Keratinocyte (primary cell): ENCODE measurements around the gene PMIS2. TPM values are rescaled to one million over a fixed set of nuclear protein-coding genes. Genes with fewer than 3 reads are reported as not detected.

Experiments used
- DNase-seq: peaks from one replicate; pipeline ENCODE4 v3.0.0-alpha.2; 2011; ENCODE audit warnings: low read depth, missing footprints, low spot score
- FAIRE-seq: peaks from 2 replicates; lab custom pipeline; 2011; peaks lifted over from hg19 to GRCh38; lab: Jason Lieb, UNC
- H2AFZ ChIP-seq: 2 replicates; pipeline ENCODE4 v1.6.0; 2012; ENCODE audit warnings: low read length, control low read depth, inconsistent platforms; ENCODE audit not compliant: control insufficient read depth
- H3K27ac ChIP-seq: 2 replicates; pipeline ENCODE4 v1.5.1; 2011; ENCODE audit warnings: low read length; ENCODE audit not compliant: control insufficient read depth, insufficient read depth
- H3K27me3 ChIP-seq: 3 replicates; pipeline ENCODE4 v1.6.0; 2011; ENCODE audit warnings: low read length; ENCODE audit not compliant: control insufficient read depth, insufficient read depth; ENCODE audit errors: extremely low read depth
- H3K36me3 ChIP-seq, 2 experiments: 2 replicates in 1 of 2; 3 replicates in 1 of 2; pipeline ENCODE4 v1.5.1; 2011; ENCODE audit warnings: low read length in 2 of 2, mild to moderate bottlenecking in 1 of 2; ENCODE audit not compliant: control insufficient read depth in 2 of 2, insufficient read depth in 2 of 2; ENCODE audit errors: extremely low read depth in 1 of 2
- H3K4me1 ChIP-seq: 3 replicates; pipeline ENCODE4 v1.5.1; 2011; ENCODE audit warnings: low read length; ENCODE audit not compliant: control insufficient read depth, insufficient read depth; ENCODE audit errors: extremely low read depth
- H3K4me2 ChIP-seq: 3 replicates; pipeline ENCODE4 v1.6.0; 2011; ENCODE audit warnings: low read depth, low read length; ENCODE audit not compliant: control insufficient read depth, insufficient read depth; ENCODE audit errors: extremely low read depth
- H3K4me3 ChIP-seq, 3 experiments: fragments of 200-600 bp in 1 of 3; sonication (generic) in 1 of 3; 2 replicates in 2 of 3; 3 replicates in 1 of 3; pipeline ENCODE4 v1.5.1; 2011 to 2016; ENCODE audit warnings: low read length in 3 of 3, mild to moderate bottlenecking in 3 of 3, control low read depth in 2 of 3, inconsistent platforms in 1 of 3, low read depth in 1 of 3, mixed read lengths in 1 of 3, mixed run types in 1 of 3, moderate library complexity in 1 of 3; ENCODE audit not compliant: control insufficient read depth in 2 of 3, insufficient read depth in 2 of 3; ENCODE audit errors: extremely low read depth in 1 of 3
- H3K79me2 ChIP-seq: 2 replicates; pipeline ENCODE4 v1.6.0; 2012; ENCODE audit warnings: low read length; ENCODE audit not compliant: control insufficient read depth, insufficient read depth
- H3K9ac ChIP-seq: 3 replicates; pipeline ENCODE4 v1.6.0; 2011; ENCODE audit warnings: low read length; ENCODE audit not compliant: control insufficient read depth, insufficient read depth; ENCODE audit errors: extremely low read depth
- H3K9me1 ChIP-seq: 3 replicates; pipeline ENCODE4 v1.6.0; 2011; ENCODE audit warnings: low read length; ENCODE audit not compliant: control insufficient read depth, insufficient read depth; ENCODE audit errors: extremely low read depth
- H3K9me3 ChIP-seq: 2 replicates; pipeline ENCODE4 v1.5.1; 2012; ENCODE audit warnings: low read depth, low read length; ENCODE audit not compliant: control insufficient read depth
- H4K20me1 ChIP-seq: 3 replicates; pipeline ENCODE4 v1.6.0; 2011; ENCODE audit warnings: low read length; ENCODE audit not compliant: control insufficient read depth, insufficient read depth; ENCODE audit errors: extremely low read depth
- EZH2 ChIP-seq: IDR thresholded peaks from one replicate; pipeline ENCODE4 v1.6.1; 2012; ENCODE audit warnings: inconsistent platforms, mild to moderate bottlenecking, low read length, moderate library complexity
- dilution Hi-C: fragments of 300-500 bp; cut with MboI; formaldehyde crosslinking; loops from one replicate; pipeline ENCODE4 v1.7.0; 2020; ENCODE audit warnings: low sequenced_read_pairs; ENCODE audit not compliant: extremely low pct_ligation_motif_present
- polyA plus RNA-seq, 5 experiments: library from polyadenylated mRNA; depleted of rRNA in 3 of 5; stranded (reverse) in 3 of 5; stranded (forward) in 1 of 5; unstranded in 1 of 5; fragments of >200 nt; gene quantifications; 1 replicate in 1 of 5; 2 replicates in 3 of 5; 3 replicates in 1 of 5; pipeline versions ENCODE4 v1.2.1 to v1.2.3, GENCODE V29; 2011 to 2012; ENCODE audit warnings: missing spikeins in 2 of 5, low read depth in 1 of 5, low replicate concordance in 1 of 5
- TF ChIP-seq, protein P1 (sequence below), 3 experiments: IDR thresholded peaks in 1 of 3; conservative IDR thresholded peaks in 1 of 3; optimal IDR thresholded peaks in 1 of 3; 2 replicates in 2 of 3; 3 replicates in 1 of 3; pipeline versions ENCODE3 to v1.5.1; 2011; ENCODE audit warnings: low read length in 3 of 3, mild to moderate bottlenecking in 3 of 3, moderate library complexity in 2 of 3, control low read depth in 1 of 3, inconsistent platforms in 1 of 3; ENCODE audit not compliant: insufficient read depth in 2 of 3; ENCODE audit errors: extremely low read depth in 1 of 3

PMIS2 gene
- polyA plus RNA-seq, 1 donor (not counting 4 experiments of a cell fraction or from before 2014, with no cell fraction given), result not detected

DNA sequence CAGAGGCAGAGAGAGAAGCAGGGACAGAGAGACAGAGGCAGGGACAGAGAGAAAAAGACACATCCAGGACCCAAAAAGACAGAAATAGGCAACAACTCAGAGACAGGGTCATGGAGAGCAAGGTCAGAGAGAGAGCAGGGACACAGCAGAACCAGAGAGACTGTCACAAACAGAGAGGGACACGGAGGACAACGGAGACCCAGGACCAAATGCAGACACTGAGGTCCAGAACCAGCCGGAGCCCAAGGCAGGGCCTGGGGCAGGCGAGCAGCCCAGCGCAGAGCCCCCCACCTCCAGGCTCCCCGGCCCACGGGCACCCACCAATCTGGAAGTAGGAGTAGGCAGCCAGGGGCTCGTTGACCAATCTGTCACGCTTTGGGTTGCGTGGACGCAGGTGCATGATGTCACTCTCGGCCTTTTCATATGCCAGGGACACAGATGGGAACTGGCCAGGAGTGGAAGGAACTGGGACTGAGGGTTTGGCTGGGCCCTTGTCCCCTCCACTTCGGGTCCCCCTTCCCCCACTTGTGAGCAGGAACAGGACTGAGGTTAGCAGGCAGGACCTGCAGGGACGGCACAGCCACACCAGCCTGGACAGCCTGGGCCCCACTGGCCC, 32.5 kb upstream of the PMIS2 start:
- H3K4me1 ChIP-seq, result no peaks in the 10 kb centered on the region
- dilution Hi-C loops, result no loop called here
- no peak for FAIRE-seq

DNA sequence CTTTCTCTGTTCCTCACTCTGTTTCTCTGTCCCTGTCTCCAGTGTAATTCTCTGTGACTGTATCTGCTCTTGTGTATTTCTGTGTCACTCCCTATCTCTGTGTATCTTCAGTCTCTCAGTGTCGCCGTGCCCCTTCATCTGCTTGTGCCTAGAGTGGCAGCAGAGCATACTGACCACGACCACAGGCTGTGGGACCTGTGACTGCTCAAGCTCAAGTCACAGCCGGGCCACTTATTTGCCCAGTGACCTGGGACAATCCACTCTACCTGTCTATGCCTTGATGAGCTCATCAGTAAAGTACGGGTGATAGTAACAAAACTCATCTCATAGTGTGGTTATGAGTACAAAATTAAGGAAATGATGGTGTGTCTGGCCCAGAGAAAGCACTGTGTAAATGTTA, 31.9 kb upstream of the PMIS2 start:
- H3K4me2 ChIP-seq, result no peak overlapping the region
- H3K27ac ChIP-seq, result no peak overlapping the region
- H3K4me3 ChIP-seq, result no peak overlapping the region
- H3K27me3 ChIP-seq, result peaks cover 9% of the 10 kb centered on the region
- peaks cover 3 to 5% of the 10 kb centered on the region in 2 experiments for H3K36me3 ChIP-seq
- no peaks in the 10 kb centered on the region for H4K20me1 ChIP-seq
- dilution Hi-C loops, result no loop called here
- DNase-seq, result no peak
- no peaks in the 10 kb centered on the region for H3K79me2 ChIP-seq
- no peak overlapping the region for H2AFZ ChIP-seq
- FAIRE-seq, result no peak
- TF ChIP-seq EZH2, result no peak
- TF ChIP-seq, protein P1, sequence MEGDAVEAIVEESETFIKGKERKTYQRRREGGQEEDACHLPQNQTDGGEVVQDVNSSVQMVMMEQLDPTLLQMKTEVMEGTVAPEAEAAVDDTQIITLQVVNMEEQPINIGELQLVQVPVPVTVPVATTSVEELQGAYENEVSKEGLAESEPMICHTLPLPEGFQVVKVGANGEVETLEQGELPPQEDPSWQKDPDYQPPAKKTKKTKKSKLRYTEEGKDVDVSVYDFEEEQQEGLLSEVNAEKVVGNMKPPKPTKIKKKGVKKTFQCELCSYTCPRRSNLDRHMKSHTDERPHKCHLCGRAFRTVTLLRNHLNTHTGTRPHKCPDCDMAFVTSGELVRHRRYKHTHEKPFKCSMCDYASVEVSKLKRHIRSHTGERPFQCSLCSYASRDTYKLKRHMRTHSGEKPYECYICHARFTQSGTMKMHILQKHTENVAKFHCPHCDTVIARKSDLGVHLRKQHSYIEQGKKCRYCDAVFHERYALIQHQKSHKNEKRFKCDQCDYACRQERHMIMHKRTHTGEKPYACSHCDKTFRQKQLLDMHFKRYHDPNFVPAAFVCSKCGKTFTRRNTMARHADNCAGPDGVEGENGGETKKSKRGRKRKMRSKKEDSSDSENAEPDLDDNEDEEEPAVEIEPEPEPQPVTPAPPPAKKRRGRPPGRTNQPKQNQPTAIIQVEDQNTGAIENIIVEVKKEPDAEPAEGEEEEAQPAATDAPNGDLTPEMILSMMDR (optimal IDR thresholded peaks at IDR 0.05 in 1 of 3, IDR thresholded peaks at IDR 0.05 in 1 of 3, conservative IDR thresholded peaks at IDR 0.05 in 1 of 3; ENCODE audit: extremely low read depth in 1 of 3, insufficient read depth in 2 of 3, low read length in 3 of 3), result no peak
- H3K9me1 ChIP-seq, result no peaks in the 10 kb centered on the region
- no peaks in the 10 kb centered on the region for H3K4me1 ChIP-seq
- H3K9ac ChIP-seq, result no peak overlapping the region
- H3K9me3 ChIP-seq, result no peaks in the 10 kb centered on the region

More for the DNA sequence above, 32.5 kb upstream of the PMIS2 start:
- H2AFZ ChIP-seq, result no peak overlapping the region
- H3K9me1 ChIP-seq, result no peaks in the 10 kb centered on the region
- H4K20me1 ChIP-seq, result no peaks in the 10 kb centered on the region
- no peak overlapping the region for H3K4me3 ChIP-seq
- H3K27me3 ChIP-seq, result peaks cover 3% of the 10 kb centered on the region
- H3K9ac ChIP-seq, result no peak overlapping the region
- DNase-seq, result no peak
- H3K27ac ChIP-seq, result no peak overlapping the region
- peaks cover 3 to 5% of the 10 kb centered on the region in 2 experiments for H3K36me3 ChIP-seq
- TF ChIP-seq, protein P1 (optimal IDR thresholded peaks at IDR 0.05 in 1 of 3, IDR thresholded peaks at IDR 0.05 in 1 of 3, conservative IDR thresholded peaks at IDR 0.05 in 1 of 3; ENCODE audit: extremely low read depth in 1 of 3, insufficient read depth in 2 of 3, low read length in 3 of 3), result no peak
- no peak for TF ChIP-seq EZH2
- no peaks in the 10 kb centered on the region for H3K9me3 ChIP-seq
- H3K79me2 ChIP-seq, result no peaks in the 10 kb centered on the region
- H3K4me2 ChIP-seq, result no peak overlapping the region
